NCI-H2029 (cell line): ENCODE data around the gene HIF1A.
"Not testable (repeated sequence)": the region's sequence is repeated elsewhere in the genome, so short reads cannot be mapped to it uniquely, and the experiment has no call there.

Source experiments
- DNase-seq: peaks from one replicate; lab custom pipeline; 2025; lab: John Stamatoyannopoulos, UW

The HIF1A gene

GRCh38 chr14:61749264-61749663, 54.0 kb downstream of the HIF1A start:
- DNase-seq, result peak; percentile 76

GRCh38 chr14:61749867-61750266, 54.6 kb downstream of the HIF1A start:
- peak; percentile 99 for DNase-seq

GRCh38 chr14:61750708-61751474, 55.6 kb downstream of the HIF1A start:
- peak; percentile 97 for DNase-seq

- DNase-seq, result no peak
Measured at GRCh38 chr14:61751475-61751989, 56.2 kb downstream of the HIF1A start.

- DNase-seq, result no peak
Measured at GRCh38 chr14:61752626-61753025, 57.3 kb downstream of the HIF1A start.

GRCh38 chr14:61753631-61754030, 58.3 kb downstream of the HIF1A start:
- no peak for DNase-seq

GRCh38 chr14:61754627-61755381, 59.5 kb downstream of the HIF1A start:
- DNase-seq, result no peak

- DNase-seq, result not testable (repeated sequence)
Measured at GRCh38 chr14:61755382-61755742, 60.0 kb downstream of the HIF1A start.

- DNase-seq, result no peak
Measured at GRCh38 chr14:61756135-61756534, 60.8 kb downstream of the HIF1A start.

- DNase-seq, result no peak
Measured at GRCh38 chr14:61759878-61760277, 64.6 kb downstream of the HIF1A start.

GRCh38 chr14:61761557-61761956, 66.2 kb downstream of the HIF1A start:
- DNase-seq, result peak; percentile 55

GRCh38 chr14:61761959-61762786, 66.9 kb downstream of the HIF1A start, which contains the start of gene SNAPC1:
Gene SNAPC1 (plus strand): TSS chr14:61762420. CDS start chr14:61762461, 41 bp downstream.
- DNase-seq, result peak; percentile 100

GRCh38 chr14:61764342-61765122, 69.2 kb downstream of the HIF1A start:
- no peak for DNase-seq

- no peak for DNase-seq
Measured at GRCh38 chr14:61765225-61765943, 70.1 kb downstream of the HIF1A start.

- peak; percentile 44 for DNase-seq
Measured at GRCh38 chr14:61766151-61766550, 70.8 kb downstream of the HIF1A start.

GRCh38 chr14:61768240-61768639, 72.9 kb downstream of the HIF1A start:
- DNase-seq, result no peak

- DNase-seq, result no peak
Measured at GRCh38 chr14:61769893-61770292, 74.6 kb downstream of the HIF1A start.

GRCh38 chr14:61774861-61775260, 79.5 kb downstream of the HIF1A start:
- no peak for DNase-seq

GRCh38 chr14:61780125-61780524, 84.8 kb downstream of the HIF1A start:
- no peak for DNase-seq

- DNase-seq, result no peak
Measured at GRCh38 chr14:61797309-61797708, 102.0 kb downstream of the HIF1A start.
